HFF-Myc (cell line): ENCODE results near the gene RNF123.

Source experiments
- DNase-seq: peaks from one replicate; pipeline ENCODE4 v3.0.0-alpha.2; 2011; ENCODE audit warnings: low read depth; ENCODE audit errors: extremely low read depth
- H3K4me3 ChIP-seq: replicated peaks from 2 replicates; pipeline ENCODE4 v1.5.1; 2011; ENCODE audit warnings: low read depth, mild to moderate bottlenecking, control low read depth, low read length
- CTCF ChIP-seq: IDR thresholded peaks from 2 replicates; pipeline ENCODE4 v1.5.1; 2012; ENCODE audit warnings: mild to moderate bottlenecking, low read depth, low read length, control low read depth; ENCODE audit errors: missing control alignments

RNF123 gene

GRCh38 chr3:49713336-49714105 lies 24.2 kb downstream of the RNF123 start:
- no peak overlapping the region for H3K4me3 ChIP-seq
- no peak for DNase-seq
- no peak for TF ChIP-seq CTCF

DNA sequence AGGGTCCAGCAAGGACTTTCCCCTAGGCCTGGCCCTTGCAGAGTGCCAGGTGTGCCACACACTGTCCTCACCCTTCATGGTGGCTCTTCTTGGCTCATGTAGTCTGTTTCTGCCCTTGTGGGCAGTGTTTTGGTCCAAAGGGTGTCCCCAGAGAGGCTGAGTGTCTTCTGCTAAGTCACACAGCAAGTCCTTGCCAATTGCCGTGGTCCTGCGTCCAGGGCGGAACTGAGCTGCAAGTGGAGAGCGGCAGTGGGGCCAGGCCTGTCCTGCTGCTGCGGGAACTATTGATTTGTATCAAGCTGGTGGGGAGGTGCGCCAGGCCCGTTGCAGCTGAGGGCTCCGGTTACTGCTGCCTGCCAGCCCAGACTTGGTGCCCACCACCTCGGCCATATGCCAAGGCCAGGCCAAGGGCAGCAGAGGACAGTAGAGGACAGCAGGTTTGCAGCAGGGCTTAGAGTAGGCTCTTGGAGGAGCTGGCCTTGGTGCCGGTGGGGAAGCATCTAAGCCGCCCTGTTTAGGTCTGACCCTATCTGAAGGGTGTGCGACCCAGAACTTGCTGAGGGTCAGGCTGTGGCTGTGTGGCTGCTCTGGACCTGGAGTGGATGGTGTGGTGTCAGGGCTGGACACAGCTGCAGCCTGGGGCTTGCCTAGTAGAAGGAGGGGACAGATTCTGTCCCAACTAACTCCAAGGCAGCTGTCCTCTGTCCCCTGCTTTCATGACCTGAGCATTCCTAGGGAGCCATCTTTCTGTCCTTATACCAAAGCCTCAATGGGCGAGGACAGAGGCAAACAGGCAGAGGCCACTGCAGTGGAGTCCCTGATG lies 25.6 kb downstream of the RNF123 start:
- no peak for DNase-seq
- no peak overlapping the region for H3K4me3 ChIP-seq
- TF ChIP-seq CTCF, result no peak

DNA sequence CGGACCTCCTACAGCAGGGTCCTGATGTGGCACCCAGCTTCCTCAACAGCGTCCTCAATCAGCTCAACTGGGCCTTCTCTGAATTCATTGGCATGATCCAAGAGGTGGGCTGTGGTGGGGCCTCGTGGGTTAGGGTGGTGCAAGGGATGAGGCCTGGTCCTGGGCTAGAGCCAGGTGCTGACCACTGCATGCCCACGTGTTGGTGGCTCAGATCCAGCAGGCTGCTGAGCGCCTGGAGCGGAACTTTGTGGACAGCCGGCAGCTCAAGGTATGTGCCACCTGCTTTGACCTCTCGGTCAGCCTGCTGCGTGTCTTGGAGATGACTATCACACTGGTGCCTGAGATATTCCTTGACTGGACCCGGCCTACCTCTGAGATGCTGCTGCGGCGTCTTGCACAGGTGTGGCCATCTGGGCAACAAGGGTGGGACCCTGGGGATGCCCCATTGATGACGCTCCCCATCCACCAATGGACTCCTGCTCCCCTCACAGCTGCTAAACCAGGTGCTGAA lies 26.3 kb downstream of the RNF123 start:
- H3K4me3 ChIP-seq, result no peak overlapping the region
- no peak for DNase-seq

GRCh38 chr3:49716169-49716568 lies 26.8 kb downstream of the RNF123 start:
- no peak for DNase-seq
- TF ChIP-seq CTCF, result no peak
- H3K4me3 ChIP-seq, result no peak overlapping the region

More for the DNA sequence above, 26.3 kb downstream of the RNF123 start:
- TF ChIP-seq CTCF, result no peak

DNA sequence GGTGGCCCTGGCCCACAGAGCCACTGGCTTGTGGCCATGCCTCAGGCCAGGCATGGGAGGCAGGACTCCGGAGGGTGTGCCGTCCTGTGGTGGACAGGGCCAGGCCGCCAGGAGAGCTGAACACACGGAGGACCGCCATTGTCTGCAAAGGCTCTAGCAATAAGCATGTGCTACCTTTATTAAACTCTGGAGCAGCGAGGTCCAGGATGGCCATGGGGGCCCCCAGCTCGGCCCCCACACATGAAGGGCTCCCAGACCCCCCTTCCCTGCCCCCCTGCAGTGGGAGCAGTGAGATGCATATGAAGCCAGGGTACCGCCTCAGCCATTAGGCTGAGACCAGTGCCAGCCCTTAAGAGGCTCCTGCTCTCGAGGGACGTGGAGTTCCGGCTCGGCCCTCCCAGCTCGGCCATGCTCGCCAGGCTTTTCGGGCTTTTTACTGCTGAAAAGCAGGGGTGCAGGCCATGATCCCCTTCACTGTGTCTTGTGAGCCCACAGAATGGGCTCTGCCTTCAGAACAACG lies 27.4 kb downstream of the RNF123 start:
- no peak overlapping the region for H3K4me3 ChIP-seq
- TF ChIP-seq CTCF, result no peak
- DNase-seq, result no peak

DNA sequence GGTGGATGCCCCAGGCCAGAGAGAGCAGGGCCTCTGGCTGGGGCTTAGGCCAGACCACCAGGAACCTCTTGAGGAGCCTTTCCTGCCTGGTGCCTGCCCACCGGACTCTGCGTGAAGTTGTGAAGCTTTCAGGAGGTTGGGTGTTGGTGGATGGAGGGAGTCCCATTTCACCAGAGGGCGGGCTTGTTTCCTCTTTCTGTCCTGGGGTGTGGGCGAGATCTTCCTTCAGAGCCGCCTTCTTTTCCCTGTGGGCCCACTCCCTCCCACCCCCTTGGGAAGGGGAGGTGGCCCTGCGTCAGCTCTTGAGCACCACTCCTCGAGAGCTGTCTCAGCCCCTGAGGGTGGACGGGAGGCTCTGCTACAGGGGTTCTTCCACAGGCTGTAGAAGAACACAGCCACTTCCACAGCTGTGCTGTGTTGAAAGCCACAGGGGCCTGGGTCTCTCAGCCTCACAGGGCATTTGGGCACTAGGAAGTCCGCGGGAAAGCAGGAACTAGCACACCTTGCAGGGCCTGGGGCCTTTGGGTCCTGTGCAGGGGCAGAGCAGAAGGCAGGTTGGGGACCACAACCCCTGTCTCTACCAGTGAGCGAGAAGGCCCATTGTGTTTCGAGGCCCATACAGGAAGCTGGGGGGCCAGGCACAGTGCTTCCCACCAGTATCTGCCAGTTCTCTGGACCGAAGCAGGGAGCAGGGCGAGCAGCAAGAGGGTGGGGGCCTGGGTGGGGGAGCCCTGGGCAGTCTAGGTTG lies 28.0 kb downstream of the RNF123 start:
- no peak for TF ChIP-seq CTCF
- no peak overlapping the region for H3K4me3 ChIP-seq
- no peak for DNase-seq
